Retina (tissue), 1 donor: ENCODE results near the gene HIP1.
"Not testable (repeated sequence)": the region's sequence is repeated elsewhere in the genome, so short reads cannot be mapped to it uniquely, and the experiment has no call there.

ENCODE experiments used
- DNase-seq: peaks from one replicate; pipeline ENCODE4 v3.0.0-alpha.2; 2016

HIP1 gene

DNA sequence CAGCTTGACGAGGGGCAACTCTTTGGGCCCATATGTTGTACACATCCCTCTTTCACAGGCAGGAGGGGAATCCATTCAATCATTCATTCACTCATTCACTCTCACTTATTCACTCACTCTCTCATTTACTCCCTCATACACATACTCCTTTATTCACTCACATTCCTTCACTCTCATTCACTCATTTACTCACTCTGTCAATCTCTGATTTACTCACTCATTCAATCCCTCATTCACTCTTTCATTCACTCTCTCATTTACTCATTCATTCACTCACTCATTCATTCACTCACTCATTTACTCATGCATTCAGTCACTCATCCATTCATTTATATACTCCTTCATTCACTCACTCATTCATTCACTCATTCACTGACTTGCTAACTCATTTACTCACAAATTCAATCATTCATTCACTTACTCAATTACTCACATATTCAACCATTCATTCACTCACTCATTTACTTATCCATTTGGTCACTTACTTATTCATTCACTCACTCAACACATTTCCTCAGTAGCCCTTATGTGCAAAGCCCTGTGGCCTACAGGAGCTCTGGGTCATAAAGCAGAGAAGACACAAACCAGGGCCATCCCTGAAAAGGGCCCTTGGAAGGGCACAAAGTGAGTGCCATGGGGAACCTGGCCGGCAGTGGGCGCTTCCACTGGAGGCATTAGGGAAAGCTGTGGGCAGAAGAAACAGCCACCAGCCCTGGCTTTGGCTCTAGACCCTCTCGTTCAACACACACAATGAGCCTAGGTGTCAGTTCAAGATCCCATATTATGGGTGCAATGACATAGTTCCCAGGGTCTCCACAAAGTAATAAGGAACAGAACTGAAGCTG is 26.0 kb downstream of the HIP1 start:
- no peak for DNase-seq

DNA sequence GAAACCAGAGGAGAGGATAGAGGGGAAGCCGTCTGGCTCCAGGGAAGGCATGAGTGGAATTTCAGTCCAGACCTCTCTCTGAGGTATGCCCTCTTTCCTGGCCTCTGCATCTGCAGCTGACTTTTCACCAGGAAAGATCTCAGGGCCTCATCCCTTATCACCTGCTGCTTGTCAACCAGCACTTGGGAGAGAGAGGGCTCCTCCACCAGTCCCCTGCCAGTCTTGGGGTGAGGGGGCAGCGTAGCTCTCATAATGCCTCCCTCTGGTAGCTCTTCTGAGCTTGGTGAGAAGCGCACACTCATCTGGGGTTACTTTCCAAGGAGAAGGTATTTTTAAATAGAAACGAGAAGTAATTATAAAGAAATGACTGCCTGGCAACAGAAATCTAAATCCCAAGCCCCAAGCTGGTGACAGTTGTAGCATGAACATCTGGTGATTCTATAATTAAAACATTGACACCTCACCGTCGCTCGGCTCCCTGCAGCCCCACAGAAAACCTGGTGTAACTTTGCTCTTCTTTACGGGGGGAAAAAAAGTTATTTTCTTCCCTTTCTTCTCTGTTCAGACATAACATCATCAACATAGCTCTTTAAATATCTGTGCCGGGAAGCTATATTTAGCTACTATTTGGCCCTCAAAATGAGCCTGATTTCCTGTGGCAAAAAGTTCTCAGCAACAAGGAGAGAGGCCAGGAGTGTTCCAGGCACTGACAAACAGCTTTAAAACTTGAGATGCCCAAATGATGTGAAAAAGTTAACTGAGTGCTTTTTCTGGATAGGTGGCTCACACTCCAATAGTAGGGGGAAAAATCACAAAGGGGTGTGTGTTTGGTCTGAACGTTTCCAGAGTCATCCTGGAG is 26.9 kb downstream of the HIP1 start:
- no peak for DNase-seq

DNA sequence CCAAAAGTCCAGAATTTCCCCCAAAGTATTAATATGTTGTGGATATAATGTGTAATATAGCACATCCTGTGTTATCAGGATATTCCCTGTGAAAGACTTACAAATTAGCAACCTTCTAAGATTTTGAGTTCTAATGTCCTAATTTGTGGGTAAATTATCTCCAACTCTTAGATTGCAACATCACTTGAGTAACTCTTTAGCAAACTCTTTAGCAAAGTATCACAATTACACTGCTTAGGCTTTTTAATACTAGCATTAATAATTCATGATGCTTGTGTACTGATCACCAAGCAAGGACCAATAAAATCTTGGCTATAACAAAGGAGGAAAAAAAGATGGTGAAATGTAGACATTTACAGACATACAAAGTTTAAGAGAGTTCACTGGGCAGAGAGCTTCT is 27.7 kb downstream of the HIP1 start:
- no peak for DNase-seq

DNA sequence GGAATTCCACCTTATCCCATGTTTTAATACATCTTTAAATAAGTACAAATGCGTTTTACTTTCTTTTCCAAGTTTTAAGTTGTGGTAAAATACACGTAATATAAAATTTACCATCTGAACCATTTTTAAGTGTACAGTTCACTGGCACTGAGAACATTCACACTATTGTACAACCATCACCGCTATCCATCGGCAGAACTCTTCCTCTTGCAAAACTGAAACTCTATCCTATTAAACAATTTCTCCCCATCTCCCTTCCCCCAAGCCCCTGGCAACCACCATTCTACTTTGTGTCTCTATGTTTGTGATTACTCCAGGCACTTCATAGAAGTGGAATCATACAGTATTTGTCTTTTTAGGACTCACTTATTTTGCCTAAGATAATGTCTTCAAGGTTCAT is 33.8 kb downstream of the HIP1 start:
- no peak for DNase-seq

DNA sequence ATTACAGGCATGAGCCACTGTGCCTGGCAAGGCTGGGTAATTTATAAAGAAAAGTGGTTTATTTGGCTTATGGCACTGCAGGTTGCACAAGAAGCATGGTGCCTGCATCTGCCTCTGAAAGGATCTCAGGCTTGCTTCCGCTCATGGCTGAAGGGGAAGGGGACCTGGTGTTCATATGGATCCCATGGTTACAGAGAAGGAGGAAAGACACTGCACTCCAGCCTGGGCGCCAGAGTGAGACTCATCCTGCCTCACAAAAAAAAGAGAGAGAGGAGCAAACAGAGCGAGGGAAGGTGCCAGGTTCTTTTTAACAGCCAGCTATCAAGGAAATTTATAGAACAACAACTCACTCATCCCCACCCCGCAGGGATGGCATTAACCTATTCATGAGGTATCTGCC is 36.2 kb downstream of the HIP1 start:
- DNase-seq: no peak

- DNase-seq: no peak
These were observed 38.7 kb downstream of the HIP1 start for GRCh38 chr7:75699993-75700392.

- no peak for DNase-seq
These were observed 40.4 kb downstream of the HIP1 start for GRCh38 chr7:75698358-75698757.

DNA sequence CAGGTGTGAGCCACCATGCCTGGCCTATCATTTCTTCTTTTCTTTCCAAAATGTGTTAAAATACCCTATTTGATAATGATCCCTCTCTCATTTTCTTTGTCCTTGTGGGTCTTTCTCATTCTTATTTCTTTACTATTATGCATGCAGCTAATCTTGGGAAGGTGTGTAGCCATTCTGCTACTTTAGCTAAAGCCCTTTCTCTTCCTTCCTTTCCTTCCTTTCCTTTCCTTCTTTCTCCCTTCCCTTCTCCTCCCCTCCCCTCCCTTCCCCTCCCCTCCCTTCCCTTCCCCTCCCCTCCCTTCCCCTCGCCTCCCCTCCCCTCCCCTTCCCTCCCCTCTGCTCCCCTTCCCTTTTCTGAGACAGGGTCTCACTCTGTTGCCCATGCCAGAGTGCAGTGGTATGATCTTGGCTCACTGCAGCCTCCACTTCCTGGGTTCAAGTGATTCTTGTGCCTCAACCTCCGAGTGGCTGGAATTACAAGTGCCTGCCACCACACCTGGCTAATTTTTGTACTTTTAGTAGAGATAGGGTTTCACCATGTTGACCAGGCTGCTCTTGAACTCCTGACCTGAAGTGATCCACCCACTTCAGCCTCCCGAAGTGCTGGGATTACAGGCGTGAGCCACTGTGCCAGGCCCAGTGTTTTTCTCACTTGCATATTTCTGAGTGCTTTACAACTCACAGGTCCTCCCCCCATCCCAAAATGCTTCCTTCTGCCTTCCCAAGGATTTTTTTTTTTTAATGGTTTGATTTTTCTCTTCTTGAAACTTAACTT is 42.3 kb downstream of the HIP1 start:
- DNase-seq: no peak

- no peak for DNase-seq
These were observed 43.9 kb downstream of the HIP1 start for GRCh38 chr7:75694638-75695399.

DNA sequence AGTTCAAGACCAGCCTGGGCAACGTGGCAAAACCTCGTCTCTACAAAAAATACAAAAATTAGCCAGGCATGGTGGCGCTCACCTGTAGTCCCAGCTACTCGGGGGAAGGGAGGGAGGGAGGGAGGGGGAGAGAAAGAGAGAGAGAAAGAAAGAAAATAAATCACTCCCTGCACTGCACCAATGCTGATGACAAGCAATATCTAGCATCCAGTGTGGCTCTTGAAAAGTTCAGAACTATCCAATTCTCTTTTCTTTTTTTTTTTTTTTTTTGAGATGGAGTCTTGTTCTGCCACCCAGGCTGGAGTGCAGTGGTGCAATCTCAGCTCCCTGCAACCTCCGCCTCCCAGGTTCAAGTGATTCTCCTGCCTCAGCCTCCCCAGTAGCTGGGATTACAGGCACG is 45.1 kb downstream of the HIP1 start:
- not testable (repeated sequence) for DNase-seq

GRCh38 chr7:75691793-75692543 is 46.8 kb downstream of the HIP1 start:
- DNase-seq: no peak

DNA sequence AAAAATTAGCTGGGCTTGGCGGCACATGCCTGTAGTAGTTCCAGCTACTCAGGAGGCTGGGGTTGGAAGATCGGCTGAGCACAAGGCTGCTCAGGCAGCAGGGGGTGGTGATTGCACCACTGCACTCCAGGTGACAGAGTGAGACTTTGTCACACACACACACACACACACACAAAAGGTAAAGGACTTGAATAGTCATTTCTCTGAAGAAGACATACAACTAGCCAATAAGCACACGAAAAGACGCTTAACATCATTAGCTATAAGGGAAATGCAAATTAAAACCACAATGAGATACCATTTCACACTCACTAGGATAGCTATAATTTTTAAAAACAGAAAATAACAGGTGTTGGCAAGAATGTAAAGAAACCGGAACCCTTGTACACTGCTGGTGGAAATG is 48.6 kb downstream of the HIP1 start:
- no peak for DNase-seq

GRCh38 chr7:75689246-75690099 is 49.3 kb downstream of the HIP1 start:
- DNase-seq: no peak

DNA sequence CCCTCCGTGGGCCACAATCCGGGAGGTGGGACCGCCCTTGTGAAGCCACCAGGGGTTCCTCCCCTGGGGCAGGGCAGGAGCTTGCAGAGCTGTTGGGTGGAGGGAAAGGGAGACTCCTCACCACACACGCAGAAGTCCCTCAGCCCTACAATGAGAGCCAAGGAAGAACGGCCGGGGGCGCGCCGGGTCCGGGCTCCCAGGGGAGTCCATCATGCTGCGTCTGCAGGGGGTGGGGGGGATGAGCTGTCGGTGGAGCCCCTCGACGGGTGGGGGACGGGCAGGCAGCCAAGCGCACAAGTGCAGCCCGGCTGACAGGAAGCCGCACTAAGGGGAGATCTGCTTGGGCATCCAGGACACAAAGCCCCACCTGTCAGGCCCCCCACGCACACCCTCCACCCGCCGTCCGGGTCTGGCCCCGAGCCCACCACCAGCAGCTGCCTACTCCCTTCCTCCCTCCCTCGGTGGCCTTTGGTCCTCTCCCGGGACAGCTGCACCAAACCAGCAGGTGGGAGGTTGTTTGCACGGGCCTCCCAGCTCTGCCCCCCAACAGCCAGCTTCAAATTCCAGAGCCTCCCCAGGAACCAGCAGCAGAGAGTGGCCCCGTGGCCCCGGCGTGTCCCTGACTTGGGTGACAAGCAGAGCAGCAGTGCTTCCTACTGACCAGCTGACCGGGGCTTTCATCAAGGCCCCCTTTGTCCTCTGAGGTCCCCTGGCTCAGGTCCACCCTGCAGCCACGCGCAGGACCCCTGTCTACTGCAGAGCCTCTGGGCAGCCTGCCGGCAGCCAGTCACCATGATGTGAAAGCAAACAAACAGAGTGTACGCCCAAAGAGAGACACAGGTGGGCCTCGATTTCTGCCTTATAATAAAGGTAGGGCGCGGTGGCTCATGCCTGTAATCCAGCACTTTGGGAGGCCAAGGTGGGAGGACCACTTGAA is 50.3 kb downstream of the HIP1 start:
- peak; percentile 16 for DNase-seq

- no peak for DNase-seq
These were observed 51.3 kb downstream of the HIP1 start for GRCh38 chr7:75687246-75688088.

DNA sequence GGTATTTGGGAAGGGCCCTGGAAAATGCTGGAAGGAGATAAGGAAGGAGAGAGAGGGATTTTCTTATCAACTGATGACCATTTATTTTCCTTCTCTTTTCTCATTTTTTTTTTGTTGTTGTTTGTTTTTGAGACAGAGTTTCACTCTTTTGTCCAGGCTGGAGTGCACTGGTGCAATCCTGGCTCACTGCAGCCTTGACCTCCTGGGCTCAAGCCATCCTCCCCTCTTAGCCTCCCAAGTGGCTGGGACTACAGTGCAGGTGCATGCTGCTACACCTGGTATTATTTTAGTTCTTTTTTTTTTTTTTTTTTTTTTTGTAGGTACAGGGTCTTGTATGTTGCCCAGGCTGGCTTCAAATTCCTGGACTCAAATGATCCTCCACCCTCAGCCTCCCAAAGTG is 52.2 kb downstream of the HIP1 start:
- DNase-seq: no peak

- not testable (repeated sequence) for DNase-seq
These were observed 56.7 kb downstream of the HIP1 start for GRCh38 chr7:75682052-75682451.

DNA sequence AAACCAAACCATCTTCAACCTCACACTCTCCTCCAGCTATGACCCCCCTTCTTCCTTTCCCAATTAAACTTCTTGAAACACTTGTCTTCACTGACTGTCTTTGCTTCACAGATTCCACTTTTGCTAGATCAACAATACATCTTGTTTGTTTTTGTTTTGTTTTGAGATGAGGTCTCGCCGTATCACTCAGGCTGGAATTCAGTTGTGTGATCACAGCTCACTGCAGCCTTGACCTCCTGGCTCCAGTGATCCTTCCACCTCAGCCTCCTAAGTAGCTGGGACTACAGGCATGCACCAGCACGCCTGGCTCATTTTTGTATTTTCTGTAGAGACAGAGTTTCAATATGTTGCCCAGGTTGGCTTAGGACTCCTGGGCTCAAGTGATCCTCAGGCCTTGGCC is 59.7 kb downstream of the HIP1 start:
- DNase-seq: no peak

DNA sequence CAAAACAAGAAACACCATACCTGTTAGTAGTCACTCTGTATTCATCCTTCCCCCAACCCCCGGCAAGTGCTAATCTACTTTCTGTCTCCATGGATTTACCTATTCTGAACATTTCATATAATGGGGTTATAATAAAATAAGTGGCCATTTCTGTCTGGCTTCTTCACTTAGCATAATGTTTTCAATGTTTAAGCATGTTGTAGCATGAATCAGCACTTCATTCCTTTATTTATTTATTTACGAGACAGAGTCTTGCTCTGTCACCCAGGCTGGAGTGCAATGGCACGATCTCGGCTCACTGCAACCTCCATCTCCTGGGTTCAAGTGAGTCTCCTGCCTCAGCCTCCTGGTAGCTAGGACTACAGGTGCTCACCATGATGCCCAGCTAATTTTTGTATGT is 69.2 kb downstream of the HIP1 start:
- DNase-seq: no peak
